GM12878 (cell line): ENCODE data around the gene PPP2R5D. TPM values are rescaled to one million over a fixed set of nuclear protein-coding genes. Genes with fewer than 3 reads are reported as not detected.

Source experiments
- ATAC-seq: fragments of 200-7000 bp; cut with Tn5 transposase; 3 replicates; pipeline ENCODE4 v1.9.1; 2020; ENCODE audit warnings: mild to moderate bottlenecking, moderate library complexity
- BruUV-seq: library from RNA; stranded (reverse); fragments of 400-500 nt; replicated peaks from 2 replicates; lab custom pipeline; 2021; lab: Mats Ljungman, UMichigan
- CTCF ChIA-PET: fragments of 300-600 bp; sonication (Branson Sonifier 250); formaldehyde crosslinking; extraction: SDS; loops from one replicate; lab custom pipeline; 2021; ENCODE audit warnings: inconsistent platforms; lab: Yijun Ruan, JAX
- POLR2A ChIA-PET: fragments of 350-600 bp; formaldehyde crosslinking; extraction: SDS; loops from one replicate; lab custom pipeline; 2021; ENCODE audit warnings: inconsistent platforms; lab: Charles Lee
- RAD21 ChIA-PET: fragments of 300-600 bp; sonication (Branson Sonifier 250); formaldehyde crosslinking; loops from one replicate; lab custom pipeline; 2023; ENCODE audit warnings: antibody characterized with exemption; ENCODE audit not compliant: unreplicated experiment; lab: Charles Lee
- SMC1A ChIA-PET: fragments of 300-600 bp; sonication (Branson Sonifier 250); formaldehyde crosslinking; loops from one replicate; lab custom pipeline; 2023; ENCODE audit not compliant: unreplicated experiment, uncharacterized antibody; lab: Charles Lee
- DNase-seq: peaks from one replicate; pipeline ENCODE4 v3.0.0-alpha.2; 2011; ENCODE audit warnings: low read depth, low spot score
- FAIRE-seq: peaks from 3 replicates; lab custom pipeline; 2011; peaks lifted over from hg19 to GRCh38; lab: Jason Lieb, UNC
- H2AFZ ChIP-seq: 2 replicates; pipeline ENCODE4 v1.6.0; 2011; ENCODE audit warnings: low read depth, low read length, control low read depth; ENCODE audit not compliant: control insufficient read depth
- H3K27ac ChIP-seq: 2 replicates; pipeline ENCODE4 v1.5.1; 2011; ENCODE audit warnings: control low read depth; ENCODE audit not compliant: control insufficient read depth, insufficient read depth
- H3K27me3 ChIP-seq, 2 experiments: replicated peaks in 1 of 2; 2 replicates each; pipeline versions ENCODE4 v1.6.0 to v1.6.1; 2011; ENCODE audit warnings: low read length in 1 of 2; ENCODE audit not compliant: control insufficient read depth in 2 of 2, insufficient read depth in 2 of 2
- H3K36me3 ChIP-seq, 2 experiments: 2 replicates each; pipeline ENCODE4 v1.5.1; 2011; ENCODE audit warnings: low read length in 1 of 2; ENCODE audit not compliant: control insufficient read depth in 2 of 2, insufficient read depth in 2 of 2
- H3K4me1 ChIP-seq: 2 replicates; pipeline ENCODE4 v1.6.1; 2011; ENCODE audit warnings: mild to moderate bottlenecking, low read length, moderate library complexity, mixed read lengths; ENCODE audit not compliant: control insufficient read depth, insufficient read depth
- H3K4me2 ChIP-seq: 2 replicates; pipeline ENCODE4 v1.6.0; 2011; ENCODE audit warnings: control low read depth; ENCODE audit not compliant: control insufficient read depth, insufficient read depth
- H3K4me3 ChIP-seq: fragments of 200-600 bp; sonication (generic); 2 replicates; pipeline ENCODE4 v1.5.1; 2016
- H3K79me2 ChIP-seq: 2 replicates; pipeline ENCODE4 v1.6.0; 2011; ENCODE audit warnings: low read length; ENCODE audit not compliant: control insufficient read depth, insufficient read depth
- H3K9ac ChIP-seq: 2 replicates; pipeline ENCODE4 v1.8.0; 2011; ENCODE audit warnings: low read length, control low read depth, mixed read lengths; ENCODE audit not compliant: control insufficient read depth, insufficient read depth
- H3K9me3 ChIP-seq: replicated peaks from 3 replicates; pipeline ENCODE4 v1.5.1; 2011; ENCODE audit warnings: mild to moderate bottlenecking, low read length; ENCODE audit not compliant: control insufficient read depth, insufficient read depth
- H4K20me1 ChIP-seq: 2 replicates; pipeline ENCODE4 v1.6.0; 2011; ENCODE audit not compliant: control insufficient read depth, insufficient read depth
- BHLHE40 ChIP-seq, 2 experiments: fragments of 450-650 bp in 1 of 2; IDR thresholded peaks; 2 replicates each; pipeline ENCODE4 v1.6.1; 2011 to 2017; ENCODE audit warnings: low read depth in 2 of 2, borderline replicate concordance in 1 of 2, improper control_type of control experiment in 1 of 2, low read length in 1 of 2, mild to moderate bottlenecking in 1 of 2
- RFX5 ChIP-seq: IDR thresholded peaks from 2 replicates; pipeline ENCODE4 v1.6.1; 2011; ENCODE audit warnings: low read depth, low read length, improper control_type of control experiment
- TAF1 ChIP-seq: IDR thresholded peaks from 2 replicates; pipeline ENCODE4 v1.6.1; 2011; ENCODE audit warnings: mild to moderate bottlenecking, low read depth, low read length, borderline replicate concordance
- ZBED1 ChIP-seq: IDR thresholded peaks from 2 replicates; pipeline ENCODE4 v1.6.1; 2016; ENCODE audit warnings: borderline replicate concordance
- ZNF217 ChIP-seq: fragments of 450-650 bp; IDR thresholded peaks from 2 replicates; pipeline ENCODE4 v1.6.1; 2017; ENCODE audit warnings: antibody characterized with exemption, mild to moderate bottlenecking
- WGBS: methylation state at CpG from one replicate; pipeline ENCODE4 v1.1.6; 2016; ENCODE audit warnings: low lambda C conversion rate; ENCODE audit not compliant: insufficient replicate concordance, insufficient coverage; ENCODE audit errors: missing lambda C conversion rate; 5-methylcytosine and 5-hydroxymethylcytosine counted together
- in situ Hi-C: fragments of 300-500 bp; cut with MboI; formaldehyde crosslinking; loops from 9 replicates; pipeline ENCODE4 v1.14.3; 2018; ENCODE audit warnings: mixed read lengths
- intact Hi-C: fragments of 100-400 bp; cut with micrococcal nuclease; formaldehyde crosslinking; loops from one replicate; pipeline ENCODE4 v1.14.2; 2022; ENCODE audit not compliant: unreplicated experiment
- polyA plus RNA-seq, 11 experiments: library from polyadenylated mRNA; depleted of rRNA in 4 of 11; unstranded in 6 of 11; stranded (reverse) in 5 of 11; fragments of >200 nt; fragmentation: Nextera tagmentation in 4 of 11; fragmentation: Illumina TruSeq in 1 of 11; extraction: Ambion mirVana in 4 of 11; extraction: Trizol in 1 of 11; gene quantifications; 1 replicate in 1 of 11; 2 replicates in 10 of 11; pipeline versions ENCODE4 v1.2.1 to v1.2.3, GENCODE V29; 2011 to 2016; ENCODE audit warnings: inconsistent platforms in 2 of 11, missing spikeins in 2 of 11, low read depth in 1 of 11
- total RNA-seq, 4 experiments: library from RNA; depleted of rRNA in 3 of 4; stranded (reverse); fragments of >200 nt in 3 of 4; fragmentation: Illumina TruSeq in 1 of 4; extraction: Trizol in 1 of 4; gene quantifications; 2 replicates each; pipeline versions ENCODE4 v1.2.1 to v1.2.3, GENCODE V29; 2013 to 2021

PPP2R5D gene
- total and polyA plus RNA-seq, 10 of the 15 experiments (the other 5 are each of a cell fraction or from before 2014, with no cell fraction given) = 1.5 to 59.0 (median 32.0) TPM

DNA sequence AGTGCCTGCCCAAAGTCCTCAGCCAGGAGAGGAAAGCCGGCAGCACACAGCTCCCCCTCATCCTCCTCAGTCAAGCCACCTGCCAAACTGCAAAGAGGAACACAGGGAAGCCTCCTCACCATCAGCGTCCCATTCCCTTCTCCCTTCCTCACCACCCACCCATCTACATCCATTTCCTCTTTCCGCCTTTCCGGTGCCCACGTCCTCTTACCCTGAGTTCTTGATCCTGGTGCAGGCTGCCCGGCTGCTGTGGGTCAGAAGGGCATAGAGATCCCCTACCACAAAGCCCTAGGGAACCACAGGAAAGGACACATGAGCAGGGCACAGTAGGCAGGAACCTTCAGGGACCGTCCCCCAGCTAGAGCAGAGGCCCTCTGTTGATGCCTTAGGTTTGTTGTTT lies 17.8 kb upstream of the PPP2R5D start (continued):
- TF ChIP-seq ZNF217 (no peak), TAF1 (no peak)

DNA sequence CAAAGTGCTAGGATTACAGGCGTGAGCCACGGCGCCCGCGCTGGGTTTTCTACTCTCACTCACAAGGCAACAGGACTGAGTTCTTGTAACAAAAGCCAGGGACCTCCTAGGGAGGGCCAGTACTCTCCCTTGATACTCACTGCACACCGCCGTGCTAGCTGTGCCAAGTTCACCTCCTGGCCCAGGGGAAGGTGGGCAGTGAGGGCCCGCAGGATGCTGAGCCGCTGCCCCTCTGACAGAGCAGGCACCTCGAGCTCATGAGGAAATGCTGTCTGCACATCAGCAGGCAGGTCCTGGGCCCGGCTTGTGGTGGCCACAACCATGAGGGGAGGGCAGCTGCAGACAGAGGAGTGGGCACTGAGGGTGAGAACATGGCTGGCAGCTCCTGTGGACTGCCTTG lies 17.1 kb upstream of the PPP2R5D start:
- ChIA-PET RAD21 (interaction anchor here (0.6 kb wide), 1 partner anchor 151 kb away, joined by 3 read pairs; no protein-coding TSS in a partner anchor), SMC1A (interaction anchor here (1.3 kb wide), 1 partner anchor 17 kb away, joined by 3 read pairs; the partner anchor contains the start of gene PPP2R5D), POLR2A (interaction anchor here (0.7 kb wide), 3 partner anchors 12 to 714 kb away, joined by 3 to 8 read pairs (median 6); partner anchors contain the start of gene PEX6)
- Histone ChIP-seq H3K27me3 (no peaks in the 10 kb centered on the region), H3K4me1 (no peaks in the 10 kb centered on the region), H3K4me2 (no peak overlapping the region), H4K20me1 (no peaks in the 10 kb centered on the region)
- BruUV-seq = no TSS peak
- no peak for FAIRE-seq
- TF ChIP-seq ZBED1 (no peak), RFX5 (no peak), BHLHE40 (IDR thresholded peaks at IDR 0.05; ENCODE audit: borderline replicate concordance in 1 of 2, low read depth in 2 of 2, low read length in 1 of 2) (no peak)
- TF ChIP-seq, all 136 proteins: peak for 0
- Histone ChIP-seq H3K9ac (no peak overlapping the region), H3K79me2 (no peaks in the 10 kb centered on the region), H2AFZ (no peak overlapping the region), H3K36me3 (no peaks in the 10 kb centered on the region; a peak in 3 of 4 replicates), H3K9me3 (no peaks in the 10 kb centered on the region), H3K4me3 (no peak overlapping the region), H3K27ac (no peak overlapping the region)
- CTCF ChIA-PET = interaction anchor here (1.4 kb wide), 1 partner anchor 524 kb away, joined by 3 read pairs; no protein-coding TSS in a partner anchor
- 93% methylated on average over 11 of the region's 11 CpGs for WGBS
- DNase-seq (no peak), ATAC-seq (no peak)
- intact Hi-C loops (no loop called here), in situ Hi-C loops (no loop called here)
